HG02610 (cell line): Measurements from ENCODE around the gene KBTBD4.

Experiments used
- ATAC-seq: cut with Tn5 transposase; IDR thresholded peaks from one replicate; pipeline ENCODE4 v1.9.1; 2021; ENCODE audit warnings: mild to moderate bottlenecking, moderate library complexity; ENCODE audit not compliant: unreplicated experiment

The KBTBD4 gene

DNA sequence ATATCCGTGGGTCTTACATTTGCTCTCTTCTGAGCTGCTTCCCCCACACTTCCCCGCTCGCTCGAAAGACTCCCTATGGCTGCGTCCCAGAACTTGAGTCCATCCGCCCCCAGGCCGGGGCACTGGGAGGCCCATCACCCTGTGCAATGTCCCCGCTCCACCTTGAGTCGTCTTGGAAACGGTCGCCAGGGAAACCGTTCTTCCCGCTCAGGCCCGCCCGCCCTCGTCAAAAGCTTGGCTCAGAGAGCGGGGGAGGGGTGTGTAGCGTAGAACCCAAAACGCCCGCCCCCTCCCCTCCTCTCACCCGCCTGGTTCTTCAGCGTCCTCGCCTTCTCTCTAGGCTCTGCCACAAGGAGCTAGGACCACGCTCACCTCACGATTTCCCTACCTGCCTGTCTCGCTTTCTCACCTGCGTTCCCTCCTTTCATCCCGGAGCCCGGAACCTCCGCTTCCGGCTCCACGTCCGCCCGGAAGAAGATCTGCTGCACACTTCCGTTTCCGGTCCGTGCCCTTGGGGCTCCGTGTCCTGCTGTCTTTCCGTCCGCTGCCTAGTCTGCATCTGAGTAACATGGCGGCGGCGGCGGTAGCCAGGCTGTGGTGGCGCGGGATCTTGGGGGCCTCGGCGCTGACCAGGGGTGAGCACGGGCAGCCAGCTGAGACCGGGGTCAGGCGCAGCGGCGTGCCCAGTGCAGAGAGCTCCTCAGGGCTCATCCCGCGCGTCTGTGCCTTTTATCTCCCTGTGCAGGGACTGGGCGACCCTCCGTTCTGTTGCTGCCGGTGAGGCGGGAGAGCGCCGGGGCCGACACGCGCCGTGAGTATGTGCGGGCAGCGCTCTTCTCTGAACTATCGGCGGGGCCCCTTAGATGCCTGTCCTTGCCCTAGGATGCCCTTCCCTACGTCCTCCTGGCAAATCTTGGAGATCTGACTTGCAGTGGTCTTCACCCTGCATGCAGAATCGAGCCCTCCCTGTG lies at the start of gene KBTBD4, which contains the start of gene NDUFS3:
TSS of gene KBTBD4 (minus strand) at position 447 of the 971 bp plus-strand sequence. CDS start at position 428, 19 bp downstream.
TSS of gene NDUFS3 (plus strand) at position 551 of the 971 bp plus-strand sequence. CDS start at position 569, 18 bp downstream.
- peak; percentile 92 for ATAC-seq

DNA sequence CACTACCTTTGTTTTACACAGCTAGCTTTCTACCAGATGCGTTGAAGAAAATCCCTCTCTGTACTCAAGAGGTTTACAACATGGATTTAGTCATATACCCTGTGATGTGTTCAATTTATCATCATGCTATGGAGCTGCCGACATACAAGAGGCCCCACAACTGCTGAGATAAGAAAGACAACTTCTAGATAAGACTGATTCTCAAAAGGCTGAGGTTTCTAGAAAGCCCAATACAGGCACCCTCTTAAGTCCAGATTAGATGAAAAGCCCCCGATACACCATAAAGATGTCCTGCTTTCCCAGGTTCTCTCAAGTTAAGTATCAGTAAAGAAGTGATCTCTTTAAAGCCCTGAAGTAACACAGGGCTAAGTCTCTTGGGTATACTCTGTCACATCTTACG lies 49.3 kb upstream of the KBTBD4 start:
- no peak for ATAC-seq

DNA sequence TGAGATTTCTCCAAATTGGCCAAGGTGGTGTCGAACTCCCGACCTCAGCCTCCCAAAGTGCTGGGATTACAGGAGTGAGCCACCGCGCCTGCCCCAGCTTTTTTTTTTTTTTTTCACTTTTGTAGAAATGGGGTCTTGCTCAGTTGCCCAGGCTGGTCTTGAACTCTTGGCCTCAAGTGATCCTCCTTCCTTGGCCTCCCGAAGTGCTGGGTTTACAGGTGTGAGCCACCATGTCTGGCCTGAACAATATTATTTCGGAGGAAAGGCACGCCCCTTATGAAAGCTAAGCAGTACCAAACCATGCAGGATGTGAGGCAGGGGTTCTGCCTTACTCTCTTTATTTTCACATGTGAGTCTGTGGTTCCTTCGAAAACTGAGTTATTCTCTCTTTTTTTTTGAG lies 47.5 kb upstream of the KBTBD4 start:
- no peak for ATAC-seq

DNA sequence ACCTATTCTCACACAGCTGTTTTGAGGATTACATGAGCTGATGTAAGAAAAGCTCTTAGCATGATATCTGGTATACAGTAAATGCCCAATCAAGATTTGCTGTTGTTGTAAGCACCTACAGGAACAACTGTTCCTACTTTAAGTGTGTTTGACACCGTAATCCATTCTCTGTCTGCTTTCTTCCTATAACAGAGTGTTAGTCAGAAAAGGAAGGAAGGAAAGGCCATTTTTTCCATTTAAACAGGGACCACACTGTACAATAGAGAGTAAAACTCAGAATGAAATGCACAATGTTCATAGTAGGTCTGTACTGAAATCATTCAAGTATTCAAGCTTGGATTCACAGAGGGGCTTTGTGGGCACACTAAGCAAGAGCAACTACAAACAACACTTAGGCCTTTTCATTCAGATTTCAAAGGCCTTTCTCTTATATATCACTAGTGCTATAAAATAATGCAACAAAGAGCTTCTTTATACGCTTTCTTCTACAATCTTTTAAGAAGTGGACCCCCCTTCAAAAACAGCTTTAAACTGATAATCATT lies 42.1 kb upstream of the KBTBD4 start:
- no peak for ATAC-seq

DNA sequence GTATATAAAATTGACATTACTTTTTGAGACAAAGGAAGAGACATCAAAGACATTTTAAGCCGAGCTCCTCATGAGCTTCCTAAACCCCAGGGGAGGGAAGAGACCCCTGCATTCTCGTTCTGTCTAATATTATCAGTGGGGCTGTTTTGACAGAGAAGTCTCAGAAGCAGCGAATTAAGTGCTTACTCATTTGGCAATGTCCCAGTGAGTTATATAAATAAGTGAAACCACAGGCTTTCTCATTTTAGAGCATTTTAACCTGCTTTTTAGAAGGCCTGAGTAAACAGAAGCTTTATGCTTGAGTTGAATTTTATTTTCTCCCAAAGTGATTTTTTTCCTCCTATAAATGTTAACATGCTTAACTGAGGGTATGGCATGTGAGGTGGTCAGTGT lies 38.6 kb upstream of the KBTBD4 start:
- no peak for ATAC-seq

DNA sequence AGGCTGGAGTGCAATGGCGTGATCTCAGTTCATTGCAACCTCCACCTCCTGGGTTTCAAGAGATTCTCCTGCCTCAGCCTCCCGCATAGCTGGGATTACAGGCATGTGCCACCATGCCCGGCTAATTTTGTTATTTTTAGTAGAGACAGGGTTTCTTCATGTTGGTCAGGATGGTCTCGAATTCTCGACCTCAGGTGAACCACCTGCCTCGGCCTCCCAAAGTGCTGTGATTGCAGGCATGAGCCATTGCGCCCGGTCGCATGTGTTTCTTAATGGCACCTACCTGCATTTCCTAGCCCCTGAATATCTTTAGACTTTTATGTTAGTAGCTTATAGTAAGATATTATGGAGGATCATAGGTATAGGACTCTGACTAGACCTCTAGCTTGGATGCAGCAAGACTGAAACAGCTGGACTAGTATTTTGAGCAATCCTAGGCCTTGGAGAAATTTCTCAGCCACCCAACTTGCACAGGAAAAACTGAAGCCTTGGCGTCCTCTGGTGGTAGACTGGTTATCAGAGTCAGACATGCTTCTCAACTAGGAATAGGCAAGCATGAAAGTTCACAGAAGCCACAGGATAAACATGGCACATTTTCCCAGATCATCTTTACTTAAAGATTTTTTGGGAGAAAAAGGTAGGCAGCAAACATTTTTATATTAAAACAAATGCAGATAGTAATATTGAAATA lies 38.1 kb upstream of the KBTBD4 start:
- ATAC-seq, result no peak

DNA sequence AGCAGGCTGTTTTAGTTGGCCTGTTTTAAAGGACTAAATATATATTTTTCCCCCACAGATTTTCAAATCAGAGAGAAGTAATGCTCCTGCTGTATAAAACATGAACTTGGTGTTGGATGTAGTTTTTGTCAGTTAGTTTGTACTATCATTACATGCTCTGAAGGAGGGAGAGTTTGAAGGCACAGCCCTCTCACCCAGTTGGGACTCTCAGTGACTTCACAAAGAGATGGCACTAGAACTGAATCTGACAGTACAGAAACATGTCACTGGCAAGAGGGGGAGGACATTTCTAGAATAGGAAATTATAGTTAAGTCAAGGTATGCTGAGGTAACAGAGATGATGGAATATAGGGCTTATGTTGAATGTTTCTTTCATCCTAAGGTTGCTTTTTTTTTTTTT lies 36.5 kb upstream of the KBTBD4 start:
- no peak for ATAC-seq

DNA sequence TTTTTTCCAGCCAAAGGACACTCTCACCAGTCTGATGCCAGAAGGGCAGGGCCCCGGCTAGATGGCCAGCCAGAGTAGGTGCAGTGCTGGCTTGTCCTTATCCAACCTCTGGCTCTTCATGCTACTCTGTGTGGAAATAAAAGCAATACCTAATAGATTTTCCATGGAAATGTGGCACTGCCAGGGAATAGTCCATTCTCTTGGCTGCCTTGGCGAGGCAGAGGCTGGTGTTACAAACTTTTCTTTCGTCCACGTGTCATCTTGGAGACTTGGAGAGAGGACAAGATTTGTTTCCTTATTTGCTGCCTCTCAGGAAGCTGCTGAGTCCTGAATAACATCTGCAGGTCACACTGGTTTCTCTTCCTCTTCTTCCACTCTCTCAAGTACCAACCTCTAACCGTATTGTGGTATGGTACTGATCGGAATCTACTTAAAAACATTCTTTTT lies 32.6 kb upstream of the KBTBD4 start:
- ATAC-seq, result peak; percentile 74

DNA sequence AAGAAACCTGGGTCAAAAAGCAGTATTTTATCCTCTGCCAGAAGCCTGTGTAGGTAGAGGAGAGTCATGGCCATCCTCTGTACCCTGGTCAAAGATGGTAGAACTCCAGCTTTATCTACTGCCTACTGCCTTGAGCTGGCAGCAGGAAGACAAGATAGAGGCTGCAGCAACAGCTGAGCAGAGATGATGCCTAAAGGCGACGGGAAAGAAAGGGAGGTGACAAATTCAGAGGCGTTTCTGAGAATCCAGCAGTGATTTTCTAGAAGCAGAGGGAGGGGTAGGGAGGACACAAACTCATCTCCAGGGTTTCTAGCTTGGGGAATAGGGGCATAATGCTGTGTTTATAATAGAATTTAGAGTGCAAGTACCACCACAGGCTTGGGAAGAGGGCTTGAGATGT lies 30.9 kb upstream of the KBTBD4 start:
- ATAC-seq, result no peak

DNA sequence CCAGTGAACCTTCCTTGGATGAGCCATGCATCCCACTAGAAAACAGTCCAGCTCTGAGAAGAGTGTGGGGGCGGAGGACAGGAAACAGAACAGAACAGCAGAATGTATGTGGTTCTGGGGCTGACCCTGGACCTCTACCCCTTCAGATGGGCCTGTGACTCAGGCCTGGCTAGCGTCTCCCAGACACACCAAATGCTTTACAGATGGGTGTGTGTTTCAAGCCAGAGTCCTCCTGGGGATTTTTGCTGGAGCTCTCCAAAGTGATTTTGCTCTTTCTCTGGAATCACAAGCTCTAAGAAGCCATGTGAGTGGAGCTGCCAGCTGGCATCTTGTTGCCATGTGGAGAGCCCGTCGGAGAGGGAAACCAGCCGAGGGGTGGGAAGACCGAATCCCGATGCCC lies 28.6 kb upstream of the KBTBD4 start:
- no peak for ATAC-seq

DNA sequence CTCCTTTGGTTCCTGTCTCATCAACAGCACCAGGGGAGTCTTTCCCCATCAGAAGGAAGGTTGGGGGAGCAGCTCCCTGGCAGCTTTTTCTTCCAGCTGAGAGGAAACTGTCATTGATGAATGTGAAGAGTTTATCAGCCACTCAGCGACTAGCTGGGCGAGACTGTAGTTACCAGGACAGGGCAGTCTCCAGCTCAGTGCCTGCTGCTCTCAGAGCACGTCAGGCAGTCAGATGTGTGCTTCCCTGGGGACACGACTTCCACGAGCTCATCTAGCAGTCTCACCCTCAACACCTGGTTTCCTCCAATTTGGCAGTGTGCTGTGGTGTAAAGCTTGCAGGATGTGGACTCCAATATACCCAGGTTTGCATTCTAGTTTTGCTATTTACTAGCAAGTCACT lies 28.0 kb upstream of the KBTBD4 start:
- ATAC-seq, result no peak

DNA sequence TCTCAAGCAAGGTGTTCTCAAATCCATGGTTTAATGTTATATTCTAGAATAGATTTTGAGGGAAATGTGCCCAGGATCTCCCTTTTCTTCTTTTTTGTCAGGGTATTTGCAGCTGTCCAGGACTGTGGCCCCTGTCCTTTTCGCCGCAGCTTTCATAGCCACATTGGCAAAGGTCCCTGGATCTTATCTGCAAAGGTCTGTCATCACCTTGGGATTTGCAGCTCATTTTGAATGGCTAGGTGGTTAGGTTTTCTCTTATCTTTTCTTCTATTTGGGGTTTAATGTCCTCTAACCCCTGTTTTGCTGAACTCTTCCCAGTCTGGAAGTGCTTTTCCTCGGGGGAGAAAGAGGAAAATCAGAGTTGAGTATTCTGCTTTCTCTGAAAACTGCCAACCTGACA lies 27.2 kb upstream of the KBTBD4 start:
- no peak for ATAC-seq

DNA sequence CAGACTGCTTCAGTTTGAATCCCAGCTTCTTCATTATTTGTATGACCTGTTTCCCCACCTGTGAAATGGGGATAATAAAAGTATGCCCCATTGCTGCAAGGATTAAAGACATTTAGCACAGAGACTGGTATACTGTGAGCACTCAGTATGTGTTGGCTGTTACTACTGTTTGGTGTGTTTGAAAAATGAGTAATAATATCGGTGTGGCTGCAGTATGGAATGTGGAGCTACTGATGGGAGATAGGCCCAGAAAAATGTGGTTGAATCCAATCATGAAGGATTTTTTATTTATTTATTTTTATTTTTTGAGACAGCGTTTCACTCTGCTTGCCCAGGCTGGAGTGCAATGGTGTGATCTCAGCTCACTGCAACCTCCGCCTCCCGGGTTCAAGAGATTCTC lies 24.5 kb upstream of the KBTBD4 start:
- no peak for ATAC-seq

DNA sequence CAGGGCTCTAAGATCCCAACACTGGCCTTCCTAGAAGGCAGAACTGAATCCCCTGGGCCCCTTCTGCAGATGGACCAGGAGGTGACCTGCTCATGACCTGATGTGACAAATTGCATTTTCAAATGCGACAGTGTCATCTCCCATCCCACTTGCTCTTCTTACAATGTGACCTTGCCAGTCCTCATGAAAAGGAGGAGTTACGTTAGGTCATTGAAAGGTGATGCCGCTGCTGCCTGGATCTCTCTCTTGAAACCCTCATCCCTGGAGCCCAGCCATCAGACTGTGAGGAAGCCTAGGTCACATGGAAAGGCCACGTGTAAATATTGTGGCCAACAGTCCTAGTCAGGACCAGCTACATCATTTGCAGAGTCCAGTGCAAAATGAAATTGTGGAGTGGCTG lies 21.1 kb upstream of the KBTBD4 start:
- no peak for ATAC-seq

DNA sequence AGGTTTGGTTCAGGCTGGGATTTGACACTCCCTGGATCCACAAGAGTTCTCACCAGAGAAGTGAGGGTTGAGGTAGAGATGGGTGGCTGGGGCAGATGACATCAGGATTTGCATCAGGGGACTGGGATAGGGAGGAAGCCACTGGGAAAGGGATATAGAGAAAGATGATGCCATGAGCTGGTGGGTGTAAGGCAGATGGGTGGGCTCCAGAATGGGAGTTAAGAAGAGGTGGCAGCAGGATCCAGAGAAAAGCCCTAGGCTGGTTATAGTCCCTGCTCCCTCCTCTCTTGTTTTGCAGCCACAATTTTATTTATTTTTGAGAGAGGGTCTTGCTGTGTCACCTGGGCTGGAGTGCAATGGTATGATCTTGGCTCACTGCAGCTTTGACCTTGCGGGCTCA lies 17.2 kb upstream of the KBTBD4 start:
- no peak for ATAC-seq

DNA sequence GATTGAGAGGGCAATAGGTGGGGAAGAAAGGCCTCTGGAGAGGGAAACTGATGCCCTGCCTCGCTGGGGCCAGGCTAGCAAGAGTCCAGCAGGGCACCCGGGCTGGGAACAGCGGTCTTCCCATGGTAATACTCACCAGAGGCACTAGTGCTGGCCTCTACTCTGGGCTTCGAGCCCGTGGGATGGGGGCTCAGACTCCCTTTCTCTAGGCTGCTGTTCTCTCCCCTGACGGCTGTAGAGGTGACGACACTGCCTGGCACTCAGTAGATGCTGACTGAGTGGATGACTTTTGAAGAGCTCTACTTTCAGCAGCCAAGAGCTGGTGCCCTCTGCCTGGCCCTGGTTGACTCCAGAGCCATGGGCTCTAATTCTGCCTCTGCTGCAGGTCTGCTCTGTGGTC lies 16.3 kb upstream of the KBTBD4 start:
- no peak for ATAC-seq

DNA sequence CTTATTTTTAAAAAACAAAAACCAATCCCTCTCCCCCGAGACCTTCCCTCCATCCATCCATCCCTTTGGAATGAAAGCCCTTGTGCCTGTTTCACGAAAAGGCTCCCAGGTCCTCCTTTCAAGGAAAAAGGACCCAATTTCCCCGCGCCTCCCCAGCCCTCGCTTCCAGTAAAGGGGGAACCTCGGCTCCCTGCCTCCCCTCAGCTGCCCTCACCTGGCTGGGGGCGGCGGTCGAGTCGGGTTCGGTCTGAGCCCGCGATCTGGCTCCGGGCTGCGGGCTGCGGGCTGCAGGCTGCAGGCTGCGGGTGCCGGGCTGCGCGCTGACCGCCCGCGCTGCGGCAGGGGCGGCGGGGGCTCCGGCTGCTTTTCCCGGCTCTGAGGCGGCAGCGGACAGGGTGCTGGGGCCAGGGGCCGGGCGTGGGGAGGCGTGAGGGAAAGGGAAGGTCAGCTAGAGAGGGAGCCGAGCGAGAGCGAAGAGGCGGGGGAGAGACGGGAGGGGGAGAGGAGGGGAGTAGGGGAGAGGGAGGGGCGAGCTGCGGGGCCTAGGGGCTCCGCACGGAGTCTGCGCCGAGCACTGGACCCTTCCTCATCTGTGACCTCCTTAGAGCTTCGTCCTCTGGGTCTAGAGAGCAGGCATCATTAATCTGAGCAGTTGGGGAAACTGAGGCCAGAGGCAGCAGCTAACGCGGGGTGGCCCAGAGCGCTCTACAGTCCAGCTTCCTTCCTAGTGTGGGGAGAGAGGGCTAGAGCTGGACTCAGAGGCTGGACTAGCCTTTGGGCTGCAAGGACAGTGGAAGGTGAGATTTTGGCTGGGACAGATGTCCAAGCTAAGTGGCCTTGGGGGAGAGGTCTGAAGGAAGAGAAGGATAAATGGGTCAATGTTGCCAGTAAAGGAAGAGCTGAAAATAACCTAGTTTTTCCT lies 15.4 kb upstream of the KBTBD4 start, which contains the start of gene C1QTNF4:
TSS of gene C1QTNF4 (minus strand) at position 478 of the 922 bp plus-strand sequence. CDS start 3,601 bp downstream, outside the sequence.
- ATAC-seq, result no peak

DNA sequence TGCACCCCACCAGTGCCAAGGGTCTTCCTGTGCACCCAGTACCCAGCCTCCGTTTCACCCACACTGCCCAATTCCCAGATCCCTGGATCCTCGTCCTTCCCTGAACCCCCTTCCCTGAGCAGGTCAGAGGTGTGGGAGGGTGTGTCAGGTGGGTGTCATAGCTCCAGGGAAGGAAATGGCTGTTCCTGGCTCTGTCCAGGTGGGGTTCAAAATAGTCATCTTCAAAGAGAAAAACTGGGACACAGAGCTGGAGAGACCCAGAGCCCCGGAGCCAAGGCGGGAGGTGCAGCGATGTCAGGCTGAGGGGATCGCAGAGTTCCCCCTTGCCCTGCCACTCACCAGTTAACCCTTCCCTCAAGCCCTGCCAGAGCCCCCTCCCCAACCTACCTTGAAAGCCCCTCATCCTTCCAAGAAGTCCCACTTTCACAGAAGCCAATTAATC lies 14.7 kb upstream of the KBTBD4 start:
- no peak for ATAC-seq

DNA sequence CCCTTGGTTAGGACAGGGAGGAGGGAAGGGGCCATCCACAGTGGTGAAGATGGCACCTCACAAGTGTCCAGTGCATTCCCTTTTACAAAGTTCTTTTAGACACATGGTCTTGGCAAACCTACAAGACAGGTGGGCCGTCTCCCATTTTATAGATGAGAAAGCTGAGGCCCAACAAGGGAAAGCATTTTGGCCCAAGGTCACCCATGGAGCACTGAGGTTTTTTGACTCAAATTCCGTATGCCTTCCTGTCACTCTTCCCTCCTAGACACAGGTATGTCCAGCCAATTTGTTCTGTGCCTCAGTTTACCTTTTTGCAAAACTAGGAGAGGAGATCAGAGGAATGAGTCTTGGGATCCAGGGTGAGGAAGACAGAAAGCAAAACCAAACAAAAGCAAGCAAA lies 14.2 kb upstream of the KBTBD4 start:
- no peak for ATAC-seq

DNA sequence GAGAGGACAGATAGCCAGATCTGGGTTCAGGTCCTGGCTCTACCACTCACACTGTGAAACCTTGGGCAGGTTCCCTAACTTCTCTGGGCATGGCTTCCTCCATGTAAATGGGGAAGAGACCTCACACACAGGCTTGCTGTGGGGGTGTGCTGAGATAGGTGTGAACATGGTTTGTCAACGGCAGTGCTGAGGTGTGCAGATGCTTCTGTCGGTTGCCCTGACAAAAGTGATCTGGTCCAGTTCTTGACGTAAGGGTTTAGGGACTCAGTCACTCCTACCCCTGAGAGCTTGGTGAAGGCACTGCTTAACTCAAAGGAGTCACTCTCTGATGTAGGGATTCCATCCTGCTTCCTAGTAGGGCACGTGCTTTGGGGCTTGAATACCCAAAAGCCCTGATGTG lies 13.5 kb upstream of the KBTBD4 start:
- ATAC-seq, result no peak
